Measurements from ENCODE around the gene CAPZA2. TPM values are rescaled to one million over a fixed set of nuclear protein-coding genes. Genes with fewer than 3 reads are reported as not detected.

The CAPZA2 gene
- total and polyA plus RNA-seq, 9 of the 15 experiments (the other 6 are each of a cell fraction or from before 2014, with no cell fraction given) = 67.0 to 524 (median 176) TPM

DNA sequence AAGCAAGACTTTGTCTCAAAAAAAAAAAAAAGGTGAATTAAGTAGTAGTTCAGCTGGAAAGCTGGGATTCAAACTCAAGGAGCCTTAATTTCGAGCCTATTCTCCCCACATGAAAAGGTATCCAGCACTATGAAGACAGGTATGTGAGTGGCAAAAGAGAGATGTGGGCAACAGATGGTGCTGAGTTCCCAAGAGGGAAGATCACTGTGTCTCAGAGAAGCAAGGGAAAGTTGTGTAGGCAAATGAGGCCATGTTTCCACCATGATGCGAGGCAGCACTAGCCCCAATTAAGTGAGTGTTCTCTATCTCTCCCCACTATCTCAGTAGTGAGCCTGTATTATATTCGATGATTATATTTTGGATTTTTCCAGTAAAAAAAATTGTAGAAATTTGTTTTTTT, 71.1 kb downstream of the CAPZA2 start:
- H3K9me3 ChIP-seq (replicated peaks; ENCODE audit: control insufficient read depth, insufficient read depth, low read depth, low read length) = no peaks in the 10 kb centered on the region
- ATAC-seq (no peak), FAIRE-seq (no peak), DNase-seq (ENCODE audit: extremely low read depth in 1 of 4, low spot score in 3 of 4) (no peak)
- TF ChIP-seq SRF (CRISPR knock-in tag; IDR thresholded peaks at IDR 0.05) = no peak
- TF ChIP-seq ZKSCAN8 (CRISPR knock-in tag; IDR thresholded peaks at IDR 0.05) = no peak
- TF ChIP-seq, protein P1, sequence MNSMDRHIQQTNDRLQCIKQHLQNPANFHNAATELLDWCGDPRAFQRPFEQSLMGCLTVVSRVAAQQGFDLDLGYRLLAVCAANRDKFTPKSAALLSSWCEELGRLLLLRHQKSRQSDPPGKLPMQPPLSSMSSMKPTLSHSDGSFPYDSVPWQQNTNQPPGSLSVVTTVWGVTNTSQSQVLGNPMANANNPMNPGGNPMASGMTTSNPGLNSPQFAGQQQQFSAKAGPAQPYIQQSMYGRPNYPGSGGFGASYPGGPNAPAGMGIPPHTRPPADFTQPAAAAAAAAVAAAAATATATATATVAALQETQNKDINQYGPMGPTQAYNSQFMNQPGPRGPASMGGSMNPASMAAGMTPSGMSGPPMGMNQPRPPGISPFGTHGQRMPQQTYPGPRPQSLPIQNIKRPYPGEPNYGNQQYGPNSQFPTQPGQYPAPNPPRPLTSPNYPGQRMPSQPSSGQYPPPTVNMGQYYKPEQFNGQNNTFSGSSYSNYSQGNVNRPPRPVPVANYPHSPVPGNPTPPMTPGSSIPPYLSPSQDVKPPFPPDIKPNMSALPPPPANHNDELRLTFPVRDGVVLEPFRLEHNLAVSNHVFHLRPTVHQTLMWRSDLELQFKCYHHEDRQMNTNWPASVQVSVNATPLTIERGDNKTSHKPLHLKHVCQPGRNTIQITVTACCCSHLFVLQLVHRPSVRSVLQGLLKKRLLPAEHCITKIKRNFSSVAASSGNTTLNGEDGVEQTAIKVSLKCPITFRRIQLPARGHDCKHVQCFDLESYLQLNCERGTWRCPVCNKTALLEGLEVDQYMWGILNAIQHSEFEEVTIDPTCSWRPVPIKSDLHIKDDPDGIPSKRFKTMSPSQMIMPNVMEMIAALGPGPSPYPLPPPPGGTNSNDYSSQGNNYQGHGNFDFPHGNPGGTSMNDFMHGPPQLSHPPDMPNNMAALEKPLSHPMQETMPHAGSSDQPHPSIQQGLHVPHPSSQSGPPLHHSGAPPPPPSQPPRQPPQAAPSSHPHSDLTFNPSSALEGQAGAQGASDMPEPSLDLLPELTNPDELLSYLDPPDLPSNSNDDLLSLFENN (IDR thresholded peaks at IDR 0.05; ENCODE audit: low read depth in 2 of 2, low read length in 2 of 2) = no peak
- no peak for TF ChIP-seq SUPT5H (IDR thresholded peaks at IDR 0.05)
- TF ChIP-seq KLF6 (CRISPR knock-in tag; IDR thresholded peaks at IDR 0.05; ENCODE audit: borderline replicate concordance) = no peak
- TF ChIP-seq HMG20A (CRISPR knock-in tag; conservative IDR thresholded peaks at IDR 0.05) = no peak
- no peak for TF ChIP-seq MCM3 (IDR thresholded peaks at IDR 0.05)
- TF ChIP-seq ETV1 (tag; conservative IDR thresholded peaks at IDR 0.05; ENCODE audit: low read depth) = no peak
- TF ChIP-seq ZNF274 (IDR thresholded peaks at IDR 0.05; ENCODE audit: borderline replicate concordance, low read depth, low read length) = no peak
- no peak for TF ChIP-seq ZNF707 (CRISPR knock-in tag; conservative IDR thresholded peaks at IDR 0.05)
- TF ChIP-seq PHF8 (IDR thresholded peaks at IDR 0.05; ENCODE audit: borderline replicate concordance, low read length) = no peak
- no peak for TF ChIP-seq POLR2G (IDR thresholded peaks at IDR 0.05; ENCODE audit: low read depth, low read length)
- TF ChIP-seq POLR2AphosphoS2 (IDR thresholded peaks at IDR 0.05; ENCODE audit: low read length) = no peak
- H3K27me3 ChIP-seq (ENCODE audit: control insufficient read depth in 2 of 2, insufficient read depth in 2 of 2, low read length in 2 of 2) = 0 out of 5 replicates have a peak, but pooled peaks cover 0 to 2% of the 10 kb centered on the region in 2 experiments
- no peak overlapping the region for H3K4me2 ChIP-seq (ENCODE audit: insufficient read depth, low read length)
- WGBS (ENCODE audit: insufficient coverage, low coverage, missing lambda C conversion rate) = 43% methylated on average over 3 of the region's 3 CpGs
- no peak overlapping the region for H2AFZ ChIP-seq (ENCODE audit: low read depth, low read length)
- CTCF ChIA-PET (ENCODE audit: low intra/inter-chr PET ratio) = interaction anchor here (1.2 kb wide), 1 partner anchor 186 kb away, joined by 5 read pairs; no protein-coding TSS in a partner anchor
- intact Hi-C loops (cut with micrococcal nuclease) = no loop called here
- no peaks in the 10 kb centered on the region for H3K79me2 ChIP-seq (ENCODE audit: control insufficient read depth, insufficient read depth, low read length)
- H3K4me3 ChIP-seq = no peak overlapping the region
- H3K9ac ChIP-seq (ENCODE audit: insufficient read depth in 1 of 2, low read depth in 2 of 2, low read length in 2 of 2) = no peak overlapping the region
- POLR2A ChIA-PET = interaction anchor here (1.7 kb wide), 1 partner anchor 13 kb away, joined by 5 read pairs; no protein-coding TSS in a partner anchor
- H3K9me1 ChIP-seq (ENCODE audit: control insufficient read depth, insufficient read depth, low read length) = no peaks in the 10 kb centered on the region
- H3K36me3 ChIP-seq (ENCODE audit: control insufficient read depth, insufficient read depth, low read length) = no peaks in the 10 kb centered on the region
- BruUV-seq (replicated peaks) = no TSS peak
- no peak overlapping the region for H3K27ac ChIP-seq (ENCODE audit: extremely low read depth, low read depth, low read length)
- H3K4me1 ChIP-seq (replicated peaks in 1 of 2; ENCODE audit: control insufficient read depth in 2 of 2, insufficient read depth in 2 of 2, low read length in 2 of 2) = peaks cover 0 to 2% of the 10 kb centered on the region in 2 experiments; a peak in 1 of 5 replicates
- in situ Hi-C loops (cut with MboI) = no loop called here
- no peaks in the 10 kb centered on the region for H4K20me1 ChIP-seq (replicated peaks; ENCODE audit: control insufficient read depth, insufficient read depth, low read length)

All from K562 (cell line).